GOT3 (cell line): ENCODE results near the gene RGP1.

Experiments used
- DNase-seq: peaks from one replicate; lab custom pipeline; 2025; ENCODE audit warnings: mixed read lengths; lab: John Stamatoyannopoulos, UW

Gene RGP1

GRCh38 chr9:35748858-35749514 lies at the start of gene RGP1, which contains the start of gene GBA2:
TSS of gene RGP1 (plus strand) at chr9:35749287. CDS start at chr9:35749756, 469 bp downstream.
TSS of gene GBA2 (minus strand) at chr9:35749228. CDS start at chr9:35748704, 524 bp downstream.
- DNase-seq: no peak

DNA sequence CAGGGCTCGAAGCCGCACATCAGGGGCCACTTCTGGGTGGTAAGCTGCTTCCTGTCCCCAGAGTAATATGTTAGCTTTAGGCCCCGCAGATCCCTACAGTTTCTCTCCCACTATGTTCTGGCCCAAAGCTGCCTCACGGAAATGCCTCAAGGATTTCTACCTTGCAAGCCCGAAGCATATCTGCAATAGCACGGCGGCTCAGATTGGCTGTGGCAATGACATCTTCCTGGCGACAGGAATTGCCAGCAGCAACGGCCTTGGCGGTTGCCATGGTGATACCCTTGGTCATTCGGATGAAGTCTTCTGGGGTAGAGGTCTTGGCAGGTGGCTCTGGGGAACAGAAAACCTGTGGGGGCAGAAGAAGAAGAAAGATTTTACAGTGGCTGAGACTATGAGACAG lies 49.1 kb upstream of the RGP1 start:
- no peak for DNase-seq

DNA sequence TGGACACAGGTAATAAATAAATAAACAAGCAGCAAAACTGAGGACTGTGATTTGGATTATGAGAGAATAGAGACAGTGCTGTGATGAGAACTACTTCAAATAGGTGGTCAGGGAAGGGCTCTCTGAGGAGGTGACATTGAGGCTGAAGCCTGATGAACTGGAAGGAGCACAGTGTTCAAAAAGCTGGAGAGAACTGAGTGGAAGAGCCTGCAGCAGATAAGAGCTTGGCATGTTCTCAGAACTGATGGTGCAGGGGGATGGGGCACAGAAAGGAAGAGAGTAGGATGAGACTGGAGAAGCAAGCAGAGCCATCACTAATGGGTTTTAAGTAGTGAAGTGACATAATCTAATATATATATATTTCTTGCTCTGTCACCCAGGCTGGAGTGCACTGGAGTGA lies 48.1 kb upstream of the RGP1 start:
- no peak for DNase-seq

DNA sequence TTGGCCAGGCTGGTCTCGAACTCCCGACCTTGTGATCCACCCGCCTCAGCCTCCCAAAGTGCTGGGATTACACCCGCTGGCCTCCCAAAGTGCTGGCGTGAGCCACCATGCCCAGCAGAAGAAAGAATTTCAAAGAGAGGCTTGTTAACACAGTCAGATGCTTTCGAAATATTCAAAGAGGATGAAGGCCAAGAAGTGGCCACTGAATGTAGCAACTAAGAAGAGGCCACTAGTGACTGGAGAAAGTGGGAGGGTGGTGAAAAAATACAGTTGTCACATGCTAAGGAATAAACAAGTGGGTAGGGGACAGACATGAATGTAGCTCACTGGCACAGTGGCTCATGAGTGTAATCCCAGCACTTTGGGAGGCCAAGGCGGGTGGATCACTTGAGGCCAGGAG lies 46.4 kb upstream of the RGP1 start:
- DNase-seq: no peak

- no peak for DNase-seq
Observed at GRCh38 chr9:35703906-35704672, 45.0 kb upstream of the RGP1 start.

DNA sequence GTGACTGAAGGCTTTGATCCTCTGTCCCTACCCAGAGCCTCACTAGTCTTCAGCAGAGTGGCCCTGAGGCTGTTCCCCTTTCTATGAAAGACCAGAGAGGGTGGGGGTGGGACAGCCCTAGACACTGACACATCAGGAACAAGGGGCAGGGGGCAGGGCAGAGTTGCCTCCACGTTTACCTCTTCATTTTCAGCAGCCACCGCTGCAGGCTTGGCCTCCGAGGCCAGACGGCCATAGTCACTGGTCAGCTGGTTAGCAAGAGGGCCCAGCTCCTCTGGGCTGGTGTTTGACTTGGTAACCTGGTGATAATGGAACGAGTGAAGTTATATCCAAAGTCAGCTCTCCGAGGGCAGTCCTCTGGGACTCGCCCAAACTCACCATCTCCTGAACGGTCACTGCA lies 43.7 kb upstream of the RGP1 start:
- DNase-seq: no peak

GRCh38 chr9:35705836-35706430 lies 43.2 kb upstream of the RGP1 start:
- DNase-seq: no peak

DNA sequence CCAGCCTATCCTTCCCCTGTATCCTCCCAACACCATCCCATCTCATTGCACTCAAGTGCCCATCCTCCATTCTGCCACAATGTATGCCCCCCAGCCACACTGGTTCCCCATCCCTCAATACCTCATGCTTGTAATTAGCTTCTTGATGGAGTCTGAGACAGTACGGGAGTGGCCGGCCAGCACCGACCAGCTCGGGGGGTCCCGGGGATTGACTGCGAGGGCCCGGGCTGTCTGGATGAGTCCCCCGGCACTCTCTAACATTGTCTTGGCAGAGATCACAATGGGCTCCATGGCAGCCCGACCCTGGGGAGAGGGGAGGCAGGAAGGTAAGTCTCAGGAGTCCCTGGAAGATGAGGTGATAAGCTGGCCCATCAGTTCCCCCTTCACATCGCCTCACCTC lies 42.1 kb upstream of the RGP1 start:
- DNase-seq: no peak

DNA sequence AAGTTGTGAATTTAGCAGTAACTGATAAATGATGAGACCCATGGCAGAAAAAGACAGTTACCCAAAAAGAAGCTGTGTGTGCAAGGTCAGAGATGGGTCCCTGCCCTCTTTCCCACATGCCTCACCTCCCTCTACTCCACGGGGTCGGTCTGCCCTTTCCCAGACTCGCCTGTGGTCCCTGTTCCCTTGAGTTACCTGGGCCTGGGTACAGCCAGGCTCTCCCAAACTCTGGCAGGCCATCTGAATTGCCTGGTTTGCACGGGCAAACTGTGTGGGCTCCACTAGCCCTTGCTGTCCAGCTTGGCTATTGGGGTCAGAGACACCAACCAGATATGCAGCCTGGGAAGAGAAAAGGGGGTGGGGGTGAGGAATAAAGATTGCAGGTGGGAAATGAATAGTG lies 40.9 kb upstream of the RGP1 start:
- no peak for DNase-seq

- DNase-seq: no peak
Observed at GRCh38 chr9:35710818-35711500, 38.1 kb upstream of the RGP1 start.

DNA sequence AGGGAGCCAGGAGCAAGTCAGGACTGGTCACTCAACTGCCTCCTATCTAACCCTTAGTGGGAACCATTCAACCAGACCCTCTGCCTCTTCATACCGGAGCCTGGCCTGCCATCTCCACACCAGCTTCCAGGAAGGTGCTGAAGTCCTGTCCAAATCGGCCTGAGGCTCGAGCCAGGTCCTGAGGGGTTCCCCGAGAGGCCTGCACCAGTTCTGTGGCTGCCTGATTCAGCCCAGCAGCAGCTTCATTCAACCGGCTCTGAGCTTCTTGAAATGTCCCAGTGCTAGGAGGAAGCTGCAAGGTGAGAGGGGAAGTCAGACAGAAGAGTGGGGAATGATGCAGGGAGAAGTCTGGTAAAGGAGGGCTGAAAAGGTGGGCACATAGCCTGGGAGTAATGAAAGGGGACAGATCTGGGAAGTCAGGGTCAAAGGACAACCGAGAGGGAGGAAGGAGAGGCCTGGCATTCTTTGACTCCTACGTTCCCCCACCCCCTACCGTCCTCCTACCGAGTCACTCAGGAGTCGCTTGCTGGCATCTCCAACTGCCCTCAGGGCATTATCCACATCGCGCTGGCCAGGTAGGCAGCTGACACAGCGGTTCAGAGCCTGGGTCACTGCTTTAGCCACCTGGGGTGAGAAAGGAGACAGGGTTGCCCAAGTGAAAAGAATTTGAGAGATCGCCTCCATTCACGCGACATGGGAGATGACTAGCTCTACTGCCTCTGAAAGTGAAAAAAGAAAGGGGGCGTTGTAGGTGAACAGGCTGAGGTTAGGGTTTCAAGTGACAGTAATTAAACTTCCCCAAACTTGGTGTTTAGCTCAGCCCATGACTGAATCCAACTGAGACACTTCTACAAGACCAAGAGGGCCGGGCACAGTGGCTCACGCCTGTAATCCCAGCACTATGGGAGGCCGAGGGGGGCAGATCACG lies 37.3 kb upstream of the RGP1 start:
- DNase-seq: no peak

DNA sequence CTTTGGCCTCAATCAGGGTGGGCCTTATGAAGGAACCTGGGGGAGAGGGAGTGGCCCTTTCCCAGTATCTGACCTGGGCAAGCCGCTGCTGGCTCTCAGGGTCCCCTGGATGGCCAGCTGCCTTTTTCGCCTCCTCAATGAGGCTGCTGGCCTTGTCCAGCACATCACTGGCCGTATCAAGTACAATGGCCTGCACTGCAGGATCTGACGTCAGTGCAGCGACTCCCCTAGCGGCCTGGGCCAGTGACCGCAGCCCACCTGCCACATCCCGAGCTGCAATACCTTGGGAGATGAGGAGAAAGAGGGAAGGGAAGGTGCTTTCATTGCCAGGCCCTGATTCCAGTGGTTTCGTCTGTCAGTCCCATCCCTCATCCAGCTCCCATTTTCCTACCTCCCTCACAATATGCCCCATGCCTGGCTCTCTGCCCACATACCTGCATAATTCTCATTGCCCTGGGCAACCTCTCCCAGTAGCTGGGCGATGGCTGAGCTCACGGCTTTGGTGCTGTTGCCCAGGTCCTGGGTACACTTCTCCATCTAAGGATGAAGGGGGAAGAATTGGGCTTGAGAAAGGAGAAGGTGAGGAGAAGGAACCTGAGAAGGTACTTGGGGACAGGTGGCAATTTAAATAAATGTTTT lies 36.2 kb upstream of the RGP1 start:
- DNase-seq: no peak

DNA sequence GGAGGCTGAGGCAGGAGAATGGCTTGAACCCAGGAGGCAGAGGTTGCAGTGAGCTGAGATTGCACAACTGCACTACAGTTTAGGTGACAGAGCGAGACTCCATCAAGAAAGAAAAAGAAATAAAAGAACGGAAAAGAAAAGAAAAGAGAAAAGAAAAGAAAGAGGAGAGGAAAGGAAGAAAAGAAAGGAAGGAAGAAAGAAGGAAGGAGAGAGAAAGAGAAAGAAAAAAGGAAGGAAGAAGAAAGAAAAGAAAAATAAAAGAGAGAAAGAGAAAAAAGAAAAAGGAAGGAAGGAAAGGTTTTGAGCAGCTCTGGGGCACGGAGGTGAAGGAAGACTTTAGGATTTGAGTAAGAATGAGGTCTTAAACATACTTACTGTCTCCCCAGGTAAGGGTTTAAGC lies 35.5 kb upstream of the RGP1 start:
- no peak for DNase-seq

GRCh38 chr9:35714123-35714522 lies 35.0 kb upstream of the RGP1 start:
- no peak for DNase-seq

DNA sequence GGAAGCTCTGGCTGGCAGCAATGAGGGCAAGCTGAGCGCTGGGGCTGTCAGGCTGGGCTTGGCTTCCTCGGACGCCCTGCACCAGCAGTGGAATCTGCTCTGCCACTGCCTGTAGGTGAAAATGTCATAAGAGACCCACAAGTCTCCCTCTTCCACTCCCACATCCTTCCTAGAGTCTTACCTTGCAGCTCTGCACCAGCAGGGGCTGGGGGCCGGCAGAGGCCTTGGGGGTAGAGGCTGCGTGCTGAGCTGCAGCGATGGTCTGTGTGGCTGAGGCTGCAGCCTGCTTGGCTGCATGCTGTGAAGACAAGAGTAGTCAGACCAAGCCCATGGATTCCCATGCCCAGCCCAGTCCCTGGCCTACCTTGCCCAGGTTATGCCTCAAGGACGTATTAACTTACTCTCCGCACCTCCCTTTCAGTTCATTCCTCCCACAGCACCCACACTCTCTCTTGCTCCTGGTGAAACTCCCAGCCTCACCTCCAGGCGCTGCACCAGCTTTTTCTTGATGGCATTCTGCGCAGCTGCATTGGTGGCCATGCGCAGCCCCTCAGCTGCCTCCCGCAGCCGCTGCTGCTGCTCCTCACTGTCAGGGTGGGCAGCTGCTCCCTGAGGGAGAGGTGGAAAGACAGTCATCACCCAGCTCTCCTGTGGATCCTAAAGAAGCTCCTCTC lies 34.4 kb upstream of the RGP1 start:
- DNase-seq: no peak

DNA sequence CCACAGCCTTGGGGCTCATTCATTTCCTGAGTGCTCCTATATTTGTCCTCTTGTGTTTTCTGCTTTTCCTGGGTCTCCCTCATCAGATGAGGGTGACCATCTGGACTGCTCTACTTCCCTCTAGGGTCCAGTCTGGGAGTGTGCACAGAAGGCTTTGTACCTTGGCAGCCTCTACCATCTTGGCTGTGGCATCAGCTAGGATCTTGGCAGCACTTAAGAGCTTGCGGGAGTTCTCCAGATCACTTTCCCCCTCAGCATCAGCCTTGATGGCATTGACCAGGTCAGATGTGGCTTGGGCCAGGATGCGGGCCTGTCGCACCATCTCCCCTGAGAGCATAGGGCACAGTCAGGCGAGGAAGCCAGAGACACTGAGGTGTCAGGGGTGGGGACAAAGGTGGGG lies 32.9 kb upstream of the RGP1 start:
- DNase-seq: no peak

DNA sequence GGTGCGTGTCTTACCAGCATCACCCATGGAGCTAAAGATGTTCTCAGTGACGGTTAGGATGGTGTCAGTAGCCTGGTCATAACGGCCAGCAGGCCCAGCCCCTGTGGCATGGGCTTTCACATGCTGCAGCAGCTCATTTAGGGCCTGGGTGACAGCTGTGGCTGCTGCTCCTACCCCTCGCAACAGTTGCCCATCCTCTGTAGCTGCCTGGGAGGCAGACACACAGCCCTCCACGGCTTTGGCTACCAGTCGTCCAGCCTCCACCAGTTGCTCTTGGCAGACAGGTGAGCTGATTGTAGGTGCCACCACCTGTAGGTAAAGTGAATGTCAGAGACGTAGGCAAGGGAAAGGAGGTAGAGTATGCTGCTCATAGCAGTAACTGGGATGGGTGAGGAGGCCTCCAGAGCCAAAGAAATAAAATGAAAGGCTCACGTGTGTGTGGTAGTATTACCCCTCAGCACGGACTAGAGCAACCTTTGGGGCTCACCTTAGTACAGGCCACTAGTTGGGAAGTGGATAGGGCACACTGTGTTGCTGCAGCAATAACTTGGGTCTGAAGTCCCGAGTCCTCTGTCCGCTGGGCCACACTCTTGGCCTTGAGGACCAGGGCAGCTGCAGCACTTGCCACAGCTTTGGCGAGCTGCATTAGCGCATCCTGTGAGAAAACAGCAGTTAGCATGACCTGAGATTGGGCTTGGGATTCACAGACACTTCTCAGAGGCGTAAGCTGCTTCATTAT lies 31.8 kb upstream of the RGP1 start:
- no peak for DNase-seq

DNA sequence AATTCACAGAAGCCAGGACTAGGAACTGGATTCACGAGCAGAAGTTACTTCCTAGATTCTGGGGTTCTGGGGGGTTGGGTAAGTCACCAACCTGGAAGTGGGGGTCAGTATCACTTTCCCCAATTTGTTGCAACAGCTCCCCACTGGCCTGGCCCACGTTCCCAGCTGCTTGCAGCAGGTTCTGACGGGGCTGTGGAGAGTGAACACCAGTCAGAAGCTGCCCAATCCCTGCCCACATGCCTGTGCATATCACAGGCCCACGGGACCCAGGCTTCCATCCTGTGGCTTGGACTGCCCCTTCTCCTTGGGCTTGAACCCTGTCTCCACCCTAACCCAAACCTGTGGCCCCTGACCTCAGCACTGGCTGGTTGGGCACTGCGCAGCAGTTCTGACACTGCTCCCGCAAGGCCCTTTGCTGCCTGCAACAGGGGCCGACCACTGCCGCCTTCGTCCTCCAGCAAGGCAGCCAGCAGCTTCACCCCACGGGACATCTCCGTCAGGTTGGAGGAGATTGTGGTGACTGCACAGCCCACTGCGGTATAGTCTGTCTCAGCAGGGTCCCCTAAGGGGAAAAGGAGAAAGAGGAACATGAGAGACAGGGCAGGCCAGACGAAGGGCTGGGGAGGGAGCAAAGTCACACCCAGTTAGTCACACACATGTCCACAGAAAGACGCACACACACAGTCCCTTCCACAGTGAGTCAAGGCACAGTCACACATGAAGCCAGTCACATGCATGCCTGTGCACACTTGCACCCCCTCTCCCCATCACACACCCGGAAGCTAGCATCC lies 30.2 kb upstream of the RGP1 start:
- no peak for DNase-seq

- no peak for DNase-seq
Observed at GRCh38 chr9:35719546-35719945, 29.5 kb upstream of the RGP1 start.
